AG04450 (cell line): Measurements from ENCODE around the gene SHISA6. TPM values are rescaled to one million over a fixed set of nuclear protein-coding genes. Genes with fewer than 3 reads are reported as not detected.

Experiments
- CTCF ChIA-PET: fragments of 300-600, 350-600 bp; formaldehyde crosslinking; extraction: SDS; loops from one replicate; lab custom pipeline; 2022; ENCODE audit warnings: antibody characterized with exemption, inconsistent platforms; lab: Charles Lee
- POLR2A ChIA-PET: fragments of 350-600 bp; formaldehyde crosslinking; extraction: SDS; loops from one replicate; lab custom pipeline; 2021; ENCODE audit warnings: antibody characterized with exemption, inconsistent platforms; lab: Yijun Ruan, JAX
- DNase-seq: peaks from one replicate; pipeline ENCODE4 v3.0.0-alpha.2; 2011; ENCODE audit warnings: low read depth, low spot score
- H3K27ac ChIP-seq: one replicate; pipeline ENCODE4 v1.5.1; 2012; ENCODE audit warnings: low read depth, low read length, control low read depth
- H3K27me3 ChIP-seq: one replicate; pipeline ENCODE4 v1.6.0; 2012; ENCODE audit warnings: low read length; ENCODE audit not compliant: control insufficient read depth, insufficient read depth
- H3K4me3 ChIP-seq: 2 replicates; pipeline ENCODE4 v1.5.1; 2011; ENCODE audit warnings: mild to moderate bottlenecking, low read depth, low read length, control low read depth
- H3K9me3 ChIP-seq: 2 replicates; pipeline ENCODE4 v1.5.1; 2012; ENCODE audit warnings: low read length; ENCODE audit not compliant: control insufficient read depth, insufficient read depth
- polyA plus RNA-seq: library from polyadenylated mRNA; depleted of rRNA; stranded (reverse); fragments of >200 nt; gene quantifications from 2 replicates; pipeline ENCODE4 v1.2.3, GENCODE V29; 2011
- TF ChIP-seq, protein P1 (sequence below): IDR thresholded peaks from 2 replicates; pipeline ENCODE4 v1.5.1; 2011; ENCODE audit warnings: low read depth, low read length, control low read depth, inconsistent platforms

SHISA6 gene
- polyA plus RNA-seq, 1 experiment, result not detected

DNA sequence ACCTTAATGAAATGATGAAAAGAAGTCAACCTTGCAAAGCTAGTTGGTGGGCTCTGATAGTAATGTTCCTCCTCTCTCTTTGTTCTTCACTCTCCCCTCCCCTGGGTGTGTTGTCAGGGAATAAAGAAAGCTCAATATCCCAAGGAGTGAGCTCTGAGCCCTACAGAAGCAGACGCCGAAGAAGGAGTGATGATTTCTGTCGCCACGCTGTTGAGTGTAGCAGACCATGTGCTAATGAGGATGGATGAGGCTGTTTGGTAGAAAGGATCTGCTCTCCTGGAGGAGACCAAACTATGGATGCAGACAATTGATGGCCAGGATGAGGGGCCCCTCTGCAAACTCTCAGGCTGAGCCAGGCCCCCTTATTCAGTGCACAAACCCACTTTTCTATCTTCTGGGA lies 217.3 kb downstream of the SHISA6 start:
- ChIA-PET CTCF (no interaction called here), POLR2A (no interaction called here)
- TF ChIP-seq, protein P1, sequence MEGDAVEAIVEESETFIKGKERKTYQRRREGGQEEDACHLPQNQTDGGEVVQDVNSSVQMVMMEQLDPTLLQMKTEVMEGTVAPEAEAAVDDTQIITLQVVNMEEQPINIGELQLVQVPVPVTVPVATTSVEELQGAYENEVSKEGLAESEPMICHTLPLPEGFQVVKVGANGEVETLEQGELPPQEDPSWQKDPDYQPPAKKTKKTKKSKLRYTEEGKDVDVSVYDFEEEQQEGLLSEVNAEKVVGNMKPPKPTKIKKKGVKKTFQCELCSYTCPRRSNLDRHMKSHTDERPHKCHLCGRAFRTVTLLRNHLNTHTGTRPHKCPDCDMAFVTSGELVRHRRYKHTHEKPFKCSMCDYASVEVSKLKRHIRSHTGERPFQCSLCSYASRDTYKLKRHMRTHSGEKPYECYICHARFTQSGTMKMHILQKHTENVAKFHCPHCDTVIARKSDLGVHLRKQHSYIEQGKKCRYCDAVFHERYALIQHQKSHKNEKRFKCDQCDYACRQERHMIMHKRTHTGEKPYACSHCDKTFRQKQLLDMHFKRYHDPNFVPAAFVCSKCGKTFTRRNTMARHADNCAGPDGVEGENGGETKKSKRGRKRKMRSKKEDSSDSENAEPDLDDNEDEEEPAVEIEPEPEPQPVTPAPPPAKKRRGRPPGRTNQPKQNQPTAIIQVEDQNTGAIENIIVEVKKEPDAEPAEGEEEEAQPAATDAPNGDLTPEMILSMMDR, result no peak
- no peak for DNase-seq
- peaks cover 60% of the 10 kb centered on the region for H3K9me3 ChIP-seq
- H3K27me3 ChIP-seq, result no peaks in the 10 kb centered on the region
- H3K4me3 ChIP-seq, result no peak overlapping the region
- no peak overlapping the region for H3K27ac ChIP-seq

DNA sequence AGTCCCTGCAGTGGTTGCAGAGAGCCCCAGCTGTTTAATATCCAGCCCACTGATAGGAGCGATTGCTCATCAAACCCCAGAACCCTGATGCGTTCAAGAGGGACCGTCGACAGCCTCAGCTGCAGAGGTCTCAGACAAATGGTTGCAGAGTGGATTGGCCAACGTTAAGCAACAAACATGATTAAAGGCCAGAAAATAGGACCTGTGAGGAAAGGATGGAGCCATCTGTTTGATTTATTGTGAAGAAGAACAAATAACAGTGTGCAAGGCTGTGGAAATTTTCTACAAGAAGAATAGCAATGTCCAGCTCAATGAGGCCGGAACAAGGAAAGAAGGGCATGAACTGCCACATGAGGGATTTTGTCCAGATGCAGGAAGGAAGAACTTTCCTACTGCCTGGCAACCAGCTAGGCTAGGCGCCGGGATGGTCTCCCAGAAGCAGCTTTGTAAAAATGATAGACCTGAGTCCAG lies 218.9 kb downstream of the SHISA6 start:
- POLR2A ChIA-PET, result no interaction called here
- Histone ChIP-seq H3K27ac (no peak overlapping the region), H3K9me3 (peaks cover 56% of the 10 kb centered on the region), H3K4me3 (no peak overlapping the region), H3K27me3 (no peaks in the 10 kb centered on the region)
- CTCF ChIA-PET, result no interaction called here
- TF ChIP-seq, protein P1, result no peak
- DNase-seq, result no peak

DNA sequence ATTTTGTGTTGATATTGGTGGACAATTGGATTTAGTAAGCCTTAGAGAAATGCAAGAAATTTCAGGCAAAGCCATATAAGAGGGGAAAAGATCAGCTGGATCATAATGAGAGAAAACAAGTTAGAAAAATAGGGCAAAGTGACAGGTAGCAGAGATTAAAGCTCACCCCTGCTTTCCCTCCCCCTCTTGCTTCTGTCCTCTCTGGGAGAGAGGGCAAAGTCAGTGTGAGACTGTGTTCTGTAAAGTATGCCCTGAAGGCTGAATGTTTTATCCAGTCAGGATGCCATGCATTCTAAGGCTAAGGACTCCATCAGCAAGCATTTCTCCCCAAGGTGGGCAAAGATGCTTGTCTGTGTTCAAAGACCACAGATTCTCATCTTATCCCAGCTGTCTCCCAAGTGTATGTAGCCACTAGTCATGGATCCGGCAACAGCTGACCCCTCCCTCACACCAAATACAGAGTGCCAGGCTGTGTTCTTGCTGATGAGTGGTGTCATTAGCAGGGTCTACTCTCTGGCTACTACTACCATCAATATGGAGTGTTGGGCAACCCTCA lies 221.1 kb downstream of the SHISA6 start:
- peaks cover 51% of the 10 kb centered on the region for H3K9me3 ChIP-seq
- ChIA-PET CTCF (interaction anchor here (0.6 kb wide), 1 partner anchor 64 kb away, joined by 3 read pairs; no protein-coding TSS in a partner anchor), POLR2A (no interaction called here)
- no peak overlapping the region for H3K4me3 ChIP-seq
- DNase-seq, result no peak
- H3K27me3 ChIP-seq, result no peaks in the 10 kb centered on the region
- TF ChIP-seq, protein P1, result no peak
- no peak overlapping the region for H3K27ac ChIP-seq

DNA sequence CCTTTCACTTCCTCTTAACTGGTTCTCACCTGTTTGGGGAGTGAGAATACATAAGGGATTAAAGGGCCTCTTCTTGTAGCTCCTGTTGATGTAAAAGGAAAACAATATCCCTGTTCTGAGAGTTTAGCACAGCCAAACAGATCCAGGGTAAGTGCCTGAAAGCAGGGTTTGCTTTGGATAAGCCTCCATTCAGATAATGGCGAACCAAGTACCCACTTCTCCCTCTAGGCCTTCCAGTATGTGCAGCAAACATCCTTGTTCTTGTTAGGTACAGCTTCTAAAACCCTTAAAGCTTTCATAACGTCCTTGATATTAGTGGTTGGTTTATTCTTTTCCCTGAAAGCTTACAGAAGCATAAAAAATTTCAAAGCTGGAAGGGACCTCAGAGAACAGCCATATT lies 226.6 kb downstream of the SHISA6 start:
- DNase-seq, result no peak
- no peak overlapping the region for H3K4me3 ChIP-seq
- POLR2A ChIA-PET, result no interaction called here

More for the DNA sequence above, 226.6 kb downstream of the SHISA6 start:
- no peak overlapping the region for H3K27ac ChIP-seq
- no peaks in the 10 kb centered on the region for H3K27me3 ChIP-seq
- TF ChIP-seq, protein P1, result no peak
- H3K9me3 ChIP-seq, result peaks cover 49% of the 10 kb centered on the region
- CTCF ChIA-PET, result no interaction called here
